Bronchial epithelial cell (primary cell): ENCODE data around the gene ANGEL2. TPM values are rescaled to one million over a fixed set of nuclear protein-coding genes. Genes with fewer than 3 reads are reported as not detected.
"Not testable (repeated sequence)": the region's sequence is repeated elsewhere in the genome, so short reads cannot be mapped to it uniquely, and the experiment has no call there.

Source experiments
- DNase-seq: peaks from one replicate; pipeline ENCODE4 v3.0.0-alpha.2; 2010; ENCODE audit warnings: low read depth
- FAIRE-seq: peaks from 2 replicates; lab custom pipeline; 2011; peaks lifted over from hg19 to GRCh38; lab: Jason Lieb, UNC
- H3K27me3 ChIP-seq: 2 replicates; pipeline ENCODE4 v1.5.1; 2011; ENCODE audit warnings: low read length; ENCODE audit not compliant: control insufficient read depth, insufficient read depth
- H3K36me3 ChIP-seq: 2 replicates; pipeline ENCODE4 v1.5.1; 2011; ENCODE audit warnings: low read length; ENCODE audit not compliant: control insufficient read depth, insufficient read depth
- H3K4me3 ChIP-seq: 2 replicates; pipeline ENCODE4 v1.5.1; 2011; ENCODE audit warnings: mild to moderate bottlenecking, low read depth, low read length, control low read depth
- total RNA-seq: library from RNA; depleted of rRNA; stranded (reverse); fragments of >200 nt; gene quantifications from 2 replicates; pipeline ENCODE4 v1.2.1, GENCODE V29; 2014
- TF ChIP-seq, protein P1 (sequence below): IDR thresholded peaks from 2 replicates; pipeline ENCODE4 v1.5.1; 2011; ENCODE audit warnings: mild to moderate bottlenecking, moderate library complexity, low read length, control low read depth, inconsistent platforms; ENCODE audit not compliant: insufficient read depth, severe bottlenecking

Gene ANGEL2
- total RNA-seq, 1 donor from 2014 or later = 22.4 TPM

DNA sequence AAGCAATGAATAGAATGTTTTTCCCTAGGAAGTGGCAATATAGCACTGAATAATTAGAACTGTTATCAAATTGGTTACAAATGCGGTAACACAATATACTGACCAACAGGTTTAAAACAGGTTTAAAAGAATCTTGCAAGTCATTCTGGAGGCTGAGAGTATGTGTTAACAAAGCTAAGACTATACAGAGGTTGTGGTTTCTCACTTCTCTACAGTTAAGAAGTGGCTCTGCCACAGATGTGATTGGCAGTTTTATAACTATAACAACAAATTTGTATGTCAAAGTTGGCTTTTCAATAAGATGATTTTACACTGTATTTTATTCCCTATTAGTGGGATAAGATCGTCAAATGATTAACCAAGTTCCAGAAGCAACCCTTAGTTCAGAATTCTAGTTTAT is 7.1 kb downstream of the ANGEL2 start:
- H3K36me3 ChIP-seq = peaks cover 4% of the 10 kb centered on the region
- DNase-seq (no peak), FAIRE-seq (no peak)
- TF ChIP-seq, protein P1, sequence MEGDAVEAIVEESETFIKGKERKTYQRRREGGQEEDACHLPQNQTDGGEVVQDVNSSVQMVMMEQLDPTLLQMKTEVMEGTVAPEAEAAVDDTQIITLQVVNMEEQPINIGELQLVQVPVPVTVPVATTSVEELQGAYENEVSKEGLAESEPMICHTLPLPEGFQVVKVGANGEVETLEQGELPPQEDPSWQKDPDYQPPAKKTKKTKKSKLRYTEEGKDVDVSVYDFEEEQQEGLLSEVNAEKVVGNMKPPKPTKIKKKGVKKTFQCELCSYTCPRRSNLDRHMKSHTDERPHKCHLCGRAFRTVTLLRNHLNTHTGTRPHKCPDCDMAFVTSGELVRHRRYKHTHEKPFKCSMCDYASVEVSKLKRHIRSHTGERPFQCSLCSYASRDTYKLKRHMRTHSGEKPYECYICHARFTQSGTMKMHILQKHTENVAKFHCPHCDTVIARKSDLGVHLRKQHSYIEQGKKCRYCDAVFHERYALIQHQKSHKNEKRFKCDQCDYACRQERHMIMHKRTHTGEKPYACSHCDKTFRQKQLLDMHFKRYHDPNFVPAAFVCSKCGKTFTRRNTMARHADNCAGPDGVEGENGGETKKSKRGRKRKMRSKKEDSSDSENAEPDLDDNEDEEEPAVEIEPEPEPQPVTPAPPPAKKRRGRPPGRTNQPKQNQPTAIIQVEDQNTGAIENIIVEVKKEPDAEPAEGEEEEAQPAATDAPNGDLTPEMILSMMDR = no peak
- H3K4me3 ChIP-seq = no peak overlapping the region
- no peaks in the 10 kb centered on the region for H3K27me3 ChIP-seq

DNA sequence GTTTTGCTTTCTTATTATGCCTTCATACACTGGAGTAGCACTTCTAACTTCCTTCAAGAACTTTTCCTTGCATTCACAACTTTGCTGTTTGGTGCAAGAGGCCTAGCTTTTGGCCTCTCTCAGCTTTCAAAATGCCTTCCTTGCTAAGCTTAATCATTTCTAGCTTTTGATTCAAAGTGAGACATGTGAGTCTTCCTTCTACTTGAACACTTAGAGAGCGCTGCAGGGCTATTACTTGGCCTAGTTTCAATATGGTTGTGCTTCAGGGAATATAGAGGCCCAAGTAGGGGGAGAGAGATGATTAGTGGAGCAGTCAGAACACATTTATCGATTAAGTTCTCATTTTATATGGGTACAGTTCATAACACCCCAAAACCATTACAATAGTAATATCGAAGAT is 12.4 kb downstream of the ANGEL2 start:
- H3K27me3 ChIP-seq = no peaks in the 10 kb centered on the region
- FAIRE-seq (no peak), DNase-seq (no peak)
- H3K36me3 ChIP-seq = peaks cover 2% of the 10 kb centered on the region
- TF ChIP-seq, protein P1 = no peak
- H3K4me3 ChIP-seq = no peak overlapping the region

DNA sequence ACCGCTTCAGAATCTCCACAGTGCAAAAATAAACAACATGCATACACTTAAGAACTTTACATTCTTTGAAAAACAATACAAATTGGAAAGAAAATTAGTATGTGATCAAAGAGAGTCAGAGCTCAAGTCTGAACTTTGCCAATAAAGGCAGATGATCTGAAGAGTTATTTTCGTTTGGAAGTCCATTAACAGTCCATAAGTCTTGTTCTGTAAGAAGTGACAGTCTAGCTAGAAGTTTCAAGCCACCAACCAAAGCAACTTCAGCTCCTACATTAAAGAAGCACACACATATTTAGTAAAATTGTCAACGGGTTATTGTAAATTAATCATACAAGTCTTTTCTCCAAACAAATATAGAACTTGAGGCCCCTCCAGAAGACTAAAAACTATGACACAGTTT is 20.7 kb downstream of the ANGEL2 start:
- no peak for DNase-seq
- Histone ChIP-seq H3K4me3 (no peak overlapping the region), H3K27me3 (no peaks in the 10 kb centered on the region), H3K36me3 (no peaks in the 10 kb centered on the region)
- no peak for FAIRE-seq
- TF ChIP-seq, protein P1 = no peak

DNA sequence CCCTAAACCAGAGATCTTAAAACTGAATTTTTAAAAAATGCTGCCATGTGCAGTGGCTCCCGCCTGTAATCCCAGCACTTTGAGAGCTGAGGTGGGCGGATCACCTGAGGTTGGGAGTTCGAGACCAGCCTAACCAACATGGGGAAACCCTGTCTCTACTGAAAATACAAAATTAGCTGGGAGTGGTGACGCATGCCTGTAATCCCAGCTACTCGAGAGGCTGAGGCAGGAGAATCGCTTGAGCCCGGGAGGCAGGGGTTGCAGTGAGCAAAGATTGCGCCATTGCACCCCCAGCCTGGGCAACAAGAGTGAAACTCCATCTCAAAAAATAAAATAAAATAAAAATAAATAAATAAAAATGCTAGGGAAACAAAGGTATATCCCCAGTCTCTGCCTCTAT is 21.7 kb downstream of the ANGEL2 start:
- DNase-seq, FAIRE-seq, H3K36me3 ChIP-seq, H3K27me3 ChIP-seq, H3K4me3 ChIP-seq: not testable (repeated sequence)

DNA sequence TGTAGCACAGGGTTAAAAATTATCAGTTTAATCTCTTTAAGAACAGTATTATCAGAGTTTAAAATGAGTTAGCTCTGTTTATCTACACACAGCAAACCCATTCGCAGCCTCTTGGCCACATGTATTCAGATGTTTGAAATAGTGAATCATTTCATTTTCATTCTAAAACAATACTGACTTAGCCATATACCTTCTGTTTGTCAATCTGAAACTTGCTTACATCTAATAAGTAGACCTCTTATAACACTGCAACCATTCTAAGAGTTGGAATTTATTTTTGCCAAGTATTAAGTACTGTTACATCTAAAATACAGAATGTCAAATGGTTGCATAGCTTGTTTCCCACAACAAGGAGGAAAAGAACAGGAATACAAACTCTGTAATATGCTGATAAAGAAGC is 25.4 kb downstream of the ANGEL2 start:
- DNase-seq (no peak), FAIRE-seq (no peak)
- TF ChIP-seq, protein P1 = no peak
- H3K27me3 ChIP-seq = no peaks in the 10 kb centered on the region
- H3K4me3 ChIP-seq = no peak overlapping the region
- H3K36me3 ChIP-seq = no peaks in the 10 kb centered on the region

DNA sequence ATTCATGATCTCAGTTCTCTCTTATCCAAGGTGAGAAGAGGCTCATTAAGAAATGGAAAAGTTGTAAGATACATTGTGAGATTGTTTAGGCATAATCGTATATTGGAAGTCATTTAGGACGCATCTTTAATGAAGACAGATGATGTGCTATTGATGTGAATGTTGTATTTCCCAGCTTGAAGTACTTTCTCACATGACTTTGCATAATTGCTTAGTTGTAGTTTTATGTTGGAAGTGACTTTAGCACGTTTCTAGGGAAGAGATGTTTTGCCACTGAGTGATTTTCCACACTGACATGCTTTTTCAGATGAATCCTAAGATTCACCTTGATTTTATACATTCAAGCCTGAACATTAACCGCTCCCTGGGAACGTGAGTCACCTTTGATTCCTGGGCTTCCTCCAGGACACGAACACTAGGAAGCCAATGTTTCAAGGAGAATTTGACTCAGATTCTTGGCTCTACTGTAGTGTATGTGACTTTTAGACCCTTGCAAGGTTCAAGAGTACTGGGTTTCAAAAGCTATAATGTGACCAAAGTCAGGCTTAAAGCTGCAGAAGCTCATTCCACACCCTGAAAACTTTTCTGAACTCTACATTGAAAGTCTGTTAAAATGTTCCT is 27.9 kb downstream of the ANGEL2 start:
- H3K27me3 ChIP-seq = no peaks in the 10 kb centered on the region
- no peak for FAIRE-seq
- no peaks in the 10 kb centered on the region for H3K36me3 ChIP-seq
- no peak overlapping the region for H3K4me3 ChIP-seq
- TF ChIP-seq, protein P1 = no peak
- peak; percentile 65 for DNase-seq
